DOHH2 (cell line): Measurements from ENCODE around the gene VPS37B.

Experiments
- H3F3A ChIP-seq: fragments of 200-600 bp; sonication (generic), shearing (Covaris generic); 2 replicates; pipeline ENCODE4 v1.6.0; 2016; ENCODE audit warnings: antibody characterized with exemption, mild to moderate bottlenecking; ENCODE audit not compliant: control insufficient read depth, insufficient read depth
- H3K27ac ChIP-seq: fragments of 200-600 bp; sonication (generic); 2 replicates; pipeline ENCODE4 v1.5.1; 2014; ENCODE audit warnings: low read depth, mild to moderate bottlenecking, low read length, moderate library complexity
- H3K27me3 ChIP-seq: fragments of 200-600 bp; sonication (generic); 2 replicates; pipeline ENCODE4 v1.6.1; 2014; ENCODE audit warnings: mild to moderate bottlenecking, low read length, mixed read lengths; ENCODE audit not compliant: control insufficient read depth
- H3K36me3 ChIP-seq: fragments of 200-600 bp; sonication (generic); 2 replicates; pipeline ENCODE4 v1.6.1; 2014; ENCODE audit warnings: mild to moderate bottlenecking, low read length, moderate library complexity, mixed read lengths; ENCODE audit not compliant: control insufficient read depth
- H3K4me1 ChIP-seq: fragments of 200-600 bp; sonication (generic); 2 replicates; pipeline ENCODE4 v1.6.1; 2014; ENCODE audit warnings: mild to moderate bottlenecking, low read length, mixed read lengths; ENCODE audit not compliant: control insufficient read depth
- H3K4me2 ChIP-seq: fragments of 200-600 bp; sonication (generic); 2 replicates; pipeline ENCODE4 v1.6.0; 2014; ENCODE audit warnings: mild to moderate bottlenecking, low read length, moderate library complexity
- H3K4me3 ChIP-seq: fragments of 200-600 bp; sonication (generic); 2 replicates; pipeline ENCODE4 v1.5.1; 2014; ENCODE audit warnings: mild to moderate bottlenecking, low read length, mixed read lengths
- H3K79me2 ChIP-seq: fragments of 200-600 bp; sonication (generic); 2 replicates; pipeline ENCODE4 v1.6.1; 2014; ENCODE audit warnings: mild to moderate bottlenecking, low read length, mixed read lengths; ENCODE audit not compliant: control insufficient read depth
- H3K9me2 ChIP-seq: fragments of 200-600 bp; sonication (generic); replicated peaks from 2 replicates; pipeline ENCODE4 v1.6.1; 2014; ENCODE audit warnings: mild to moderate bottlenecking, low read length, mixed read lengths; ENCODE audit not compliant: control insufficient read depth
- H3K9me3 ChIP-seq: fragments of 200-600 bp; sonication (generic); 2 replicates; pipeline ENCODE4 v1.6.1; 2014; ENCODE audit warnings: antibody characterized with exemption, low read length, mixed read lengths; ENCODE audit not compliant: control insufficient read depth, insufficient read depth
- H4K20me1 ChIP-seq: fragments of 200-600 bp; sonication (generic); 2 replicates; pipeline ENCODE4 v1.6.0; 2014; ENCODE audit warnings: low read depth, mild to moderate bottlenecking, antibody characterized with exemption, low read length, moderate library complexity; ENCODE audit not compliant: control insufficient read depth, insufficient read depth
- EZH2phosphoT487 ChIP-seq: fragments of 200-600 bp; sonication (generic); IDR thresholded peaks from 2 replicates; pipeline ENCODE4 v1.6.1; 2017; ENCODE audit warnings: borderline replicate concordance, mild to moderate bottlenecking, antibody characterized with exemption, low read length, moderate library complexity, mixed read lengths
- TF ChIP-seq, protein P1 (sequence below): fragments of 200-600 bp; sonication (generic); IDR thresholded peaks from one replicate; pipeline ENCODE4 v1.5.1; 2014; ENCODE audit warnings: antibody characterized with exemption, mild to moderate bottlenecking, low read depth, low read length; ENCODE audit not compliant: poor library complexity, severe bottlenecking

VPS37B gene

DNA sequence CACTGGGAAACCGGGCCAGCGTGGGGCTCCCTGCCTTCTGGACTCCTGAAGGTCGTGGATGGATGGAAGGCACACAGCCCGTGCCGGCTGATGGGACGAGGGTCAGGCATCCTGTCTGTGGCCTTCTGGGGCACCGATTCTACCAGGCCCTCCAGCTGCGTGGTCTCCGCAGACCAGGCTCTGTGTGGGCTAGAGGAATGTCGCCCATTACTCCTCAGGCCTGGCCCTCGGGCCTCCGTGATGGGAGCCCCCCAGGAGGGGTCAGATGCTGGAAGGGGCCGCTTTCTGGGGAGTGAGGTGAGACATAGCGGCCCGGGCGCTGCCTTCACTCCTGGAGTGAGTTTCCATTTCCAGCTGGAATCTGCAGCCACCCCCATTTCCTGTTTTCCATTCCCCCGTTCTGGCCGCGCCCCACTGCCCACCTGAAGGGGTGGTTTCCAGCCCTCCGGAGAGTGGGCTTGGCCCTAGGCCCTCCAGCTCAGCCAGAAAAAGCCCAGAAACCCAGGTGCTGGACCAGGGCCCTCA, 33.8 kb downstream of the VPS37B start:
- peaks cover 4% of the 10 kb centered on the region; the same call in 1 of the 2 replicates for H3K4me1 ChIP-seq
- H3K9me2 ChIP-seq: no peaks in the 10 kb centered on the region
- no peaks in the 10 kb centered on the region for H3F3A ChIP-seq
- no peaks in the 10 kb centered on the region for H3K79me2 ChIP-seq
- H3K9me3 ChIP-seq: no peaks in the 10 kb centered on the region
- H3K36me3 ChIP-seq: peaks cover 28% of the 10 kb centered on the region
- no peak overlapping the region for H3K4me2 ChIP-seq
- TF ChIP-seq, protein P1, sequence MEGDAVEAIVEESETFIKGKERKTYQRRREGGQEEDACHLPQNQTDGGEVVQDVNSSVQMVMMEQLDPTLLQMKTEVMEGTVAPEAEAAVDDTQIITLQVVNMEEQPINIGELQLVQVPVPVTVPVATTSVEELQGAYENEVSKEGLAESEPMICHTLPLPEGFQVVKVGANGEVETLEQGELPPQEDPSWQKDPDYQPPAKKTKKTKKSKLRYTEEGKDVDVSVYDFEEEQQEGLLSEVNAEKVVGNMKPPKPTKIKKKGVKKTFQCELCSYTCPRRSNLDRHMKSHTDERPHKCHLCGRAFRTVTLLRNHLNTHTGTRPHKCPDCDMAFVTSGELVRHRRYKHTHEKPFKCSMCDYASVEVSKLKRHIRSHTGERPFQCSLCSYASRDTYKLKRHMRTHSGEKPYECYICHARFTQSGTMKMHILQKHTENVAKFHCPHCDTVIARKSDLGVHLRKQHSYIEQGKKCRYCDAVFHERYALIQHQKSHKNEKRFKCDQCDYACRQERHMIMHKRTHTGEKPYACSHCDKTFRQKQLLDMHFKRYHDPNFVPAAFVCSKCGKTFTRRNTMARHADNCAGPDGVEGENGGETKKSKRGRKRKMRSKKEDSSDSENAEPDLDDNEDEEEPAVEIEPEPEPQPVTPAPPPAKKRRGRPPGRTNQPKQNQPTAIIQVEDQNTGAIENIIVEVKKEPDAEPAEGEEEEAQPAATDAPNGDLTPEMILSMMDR: no peak
- no peak for TF ChIP-seq EZH2phosphoT487
- H4K20me1 ChIP-seq: no peaks in the 10 kb centered on the region
- H3K27ac ChIP-seq: no peak overlapping the region
- H3K4me3 ChIP-seq: no peak overlapping the region
- H3K27me3 ChIP-seq: no peaks in the 10 kb centered on the region

DNA sequence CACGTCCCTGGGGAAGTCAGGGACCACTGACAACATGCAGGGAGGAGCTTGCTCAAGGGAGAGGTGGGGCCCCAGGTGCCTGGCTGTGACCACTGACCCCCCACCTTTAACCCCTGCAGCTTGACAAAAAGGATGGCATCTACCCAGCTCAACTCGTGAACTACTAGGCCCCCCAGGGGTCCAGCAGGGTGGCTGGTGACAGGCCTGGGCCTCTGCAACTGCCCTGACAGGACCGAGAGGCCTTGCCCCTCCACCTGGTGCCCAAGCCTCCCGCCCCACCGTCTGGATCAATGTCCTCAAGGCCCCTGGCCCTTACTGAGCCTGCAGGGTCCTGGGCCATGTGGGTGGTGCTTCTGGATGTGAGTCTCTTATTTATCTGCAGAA, 34.3 kb downstream of the VPS37B start:
- TF ChIP-seq EZH2phosphoT487: no peak
- TF ChIP-seq, protein P1: no peak
- H3K27ac ChIP-seq: no peak overlapping the region
- H3K36me3 ChIP-seq: peaks cover 31% of the 10 kb centered on the region

DNA sequence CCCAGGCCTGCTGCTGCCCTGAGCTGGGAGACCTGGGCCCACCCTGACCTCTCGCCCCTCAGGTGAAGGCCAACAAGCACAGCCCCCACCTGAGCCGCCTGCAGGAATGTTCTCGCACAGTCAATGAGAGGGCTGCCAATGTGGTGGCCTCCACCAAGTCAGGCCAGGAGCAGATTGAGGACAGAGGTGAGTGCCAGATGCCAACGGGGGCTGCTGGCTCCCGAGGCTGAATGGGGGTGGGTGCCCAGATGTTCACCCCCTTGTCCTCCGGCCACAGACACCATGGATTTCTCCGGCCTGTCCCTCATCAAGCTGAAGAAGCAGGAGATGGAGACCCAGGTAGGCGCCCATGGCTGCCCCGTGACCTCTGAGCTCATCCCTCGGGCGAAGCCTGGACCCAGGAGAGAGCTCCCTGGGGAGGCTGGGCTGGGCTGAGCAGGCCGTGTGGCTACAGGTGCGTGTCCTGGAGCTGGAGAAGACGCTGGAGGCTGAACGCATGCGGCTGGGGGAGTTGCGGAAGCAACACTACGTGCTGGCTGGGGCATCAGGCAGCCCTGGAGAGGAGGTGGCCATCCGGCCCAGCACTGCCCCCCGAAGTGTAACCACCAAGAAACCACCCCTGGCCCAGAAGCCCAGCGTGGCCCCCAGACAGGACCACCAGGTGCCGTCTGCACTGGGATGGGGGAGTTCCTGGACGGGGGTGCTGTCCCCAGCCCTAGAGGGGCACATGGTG, 34.9 kb downstream of the VPS37B start:
- Histone ChIP-seq H3K36me3 (peaks cover 31% of the 10 kb centered on the region), H3K9me3 (no peaks in the 10 kb centered on the region), H3K4me1 (peaks cover 4% of the 10 kb centered on the region; the same call in 1 of the 2 replicates), H3K9me2 (no peaks in the 10 kb centered on the region), H3K79me2 (no peaks in the 10 kb centered on the region), H4K20me1 (no peaks in the 10 kb centered on the region), H3K4me3 (no peak overlapping the region), H3K27ac (no peak overlapping the region), H3K27me3 (no peaks in the 10 kb centered on the region), H3K4me2 (no peak overlapping the region), H3F3A (no peaks in the 10 kb centered on the region)
- no peak for TF ChIP-seq EZH2phosphoT487
- TF ChIP-seq, protein P1: no peak

More for the DNA sequence above, 34.3 kb downstream of the VPS37B start:
- Histone ChIP-seq H3K9me3 (no peaks in the 10 kb centered on the region), H4K20me1 (no peaks in the 10 kb centered on the region), H3K4me3 (no peak overlapping the region), H3K9me2 (no peaks in the 10 kb centered on the region), H3K4me1 (peaks cover 4% of the 10 kb centered on the region; the same call in 1 of the 2 replicates), H3K79me2 (no peaks in the 10 kb centered on the region), H3F3A (no peaks in the 10 kb centered on the region), H3K27me3 (no peaks in the 10 kb centered on the region), H3K4me2 (no peak overlapping the region)
